Measurements from ENCODE around the gene SDK2.

DNA sequence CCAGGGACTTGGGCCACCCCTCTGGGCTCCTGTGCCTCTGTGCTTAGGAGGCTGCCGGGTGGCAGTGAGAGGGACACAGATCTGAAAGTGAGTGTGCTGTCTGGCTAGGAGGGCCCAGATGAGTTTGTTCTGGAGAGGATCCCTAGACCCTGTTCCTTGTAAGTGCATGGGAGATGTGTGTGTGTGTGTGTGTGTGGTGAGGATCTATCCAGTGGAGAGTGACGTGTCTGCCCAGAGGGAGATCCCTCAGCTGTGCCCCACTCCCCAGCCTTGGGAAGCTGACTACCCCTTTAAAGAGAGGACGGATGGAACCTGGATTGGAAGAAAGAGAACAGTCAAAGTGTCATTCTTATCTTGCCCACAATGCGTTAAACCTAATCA lies 306.9 kb downstream of the SDK2 start:
- TF ChIP-seq, protein P1, sequence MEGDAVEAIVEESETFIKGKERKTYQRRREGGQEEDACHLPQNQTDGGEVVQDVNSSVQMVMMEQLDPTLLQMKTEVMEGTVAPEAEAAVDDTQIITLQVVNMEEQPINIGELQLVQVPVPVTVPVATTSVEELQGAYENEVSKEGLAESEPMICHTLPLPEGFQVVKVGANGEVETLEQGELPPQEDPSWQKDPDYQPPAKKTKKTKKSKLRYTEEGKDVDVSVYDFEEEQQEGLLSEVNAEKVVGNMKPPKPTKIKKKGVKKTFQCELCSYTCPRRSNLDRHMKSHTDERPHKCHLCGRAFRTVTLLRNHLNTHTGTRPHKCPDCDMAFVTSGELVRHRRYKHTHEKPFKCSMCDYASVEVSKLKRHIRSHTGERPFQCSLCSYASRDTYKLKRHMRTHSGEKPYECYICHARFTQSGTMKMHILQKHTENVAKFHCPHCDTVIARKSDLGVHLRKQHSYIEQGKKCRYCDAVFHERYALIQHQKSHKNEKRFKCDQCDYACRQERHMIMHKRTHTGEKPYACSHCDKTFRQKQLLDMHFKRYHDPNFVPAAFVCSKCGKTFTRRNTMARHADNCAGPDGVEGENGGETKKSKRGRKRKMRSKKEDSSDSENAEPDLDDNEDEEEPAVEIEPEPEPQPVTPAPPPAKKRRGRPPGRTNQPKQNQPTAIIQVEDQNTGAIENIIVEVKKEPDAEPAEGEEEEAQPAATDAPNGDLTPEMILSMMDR (IDR thresholded peaks at IDR 0.05): no peak
- no peak for TF ChIP-seq EP300 (IDR thresholded peaks at IDR 0.05)
